ENCODE data around the gene ADAR.

GRCh38 chr1:154594811-154595210 is 13.2 kb downstream of the ADAR start:
- TF ChIP-seq CTCF (conservative IDR thresholded peaks at IDR 0.05; ENCODE audit: low read depth, low read length) = no peak
- no peak for TF ChIP-seq POLR2A (IDR thresholded peaks at IDR 0.05; ENCODE audit: low read depth, low read length)
- TF ChIP-seq, protein P1, sequence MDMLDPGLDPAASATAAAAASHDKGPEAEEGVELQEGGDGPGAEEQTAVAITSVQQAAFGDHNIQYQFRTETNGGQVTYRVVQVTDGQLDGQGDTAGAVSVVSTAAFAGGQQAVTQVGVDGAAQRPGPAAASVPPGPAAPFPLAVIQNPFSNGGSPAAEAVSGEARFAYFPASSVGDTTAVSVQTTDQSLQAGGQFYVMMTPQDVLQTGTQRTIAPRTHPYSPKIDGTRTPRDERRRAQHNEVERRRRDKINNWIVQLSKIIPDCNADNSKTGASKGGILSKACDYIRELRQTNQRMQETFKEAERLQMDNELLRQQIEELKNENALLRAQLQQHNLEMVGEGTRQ (IDR thresholded peaks at IDR 0.05; ENCODE audit: low read depth, low read length) = no peak
- no peak for TF ChIP-seq RCOR1 (IDR thresholded peaks at IDR 0.05; ENCODE audit: insufficient replicate concordance, low read length)
- no peak for TF ChIP-seq FOS (IDR thresholded peaks at IDR 0.05; ENCODE audit: low read depth, low read length)
- no peak for TF ChIP-seq MAZ (IDR thresholded peaks at IDR 0.05; ENCODE audit: borderline replicate concordance, low read depth, low read length)
- TF ChIP-seq RFX5 (IDR thresholded peaks at IDR 0.05; ENCODE audit: low read depth, low read length) = no peak
